Measurements from ENCODE around the gene PRDM15. TPM values are rescaled to one million over a fixed set of nuclear protein-coding genes. Genes with fewer than 3 reads are reported as not detected.

The PRDM15 gene
- total and polyA plus RNA-seq, 2 donors (not counting 3 experiments of a cell fraction or from before 2014, with no cell fraction given), result 11.8 to 12.9 TPM

GRCh38 chr21:41750532-41751151, 128.5 kb downstream of the PRDM15 start:
- no peak overlapping the region for H3K27ac ChIP-seq (ENCODE audit: insufficient read depth, low read depth, low read length)
- TF ChIP-seq MYC (IDR thresholded peaks at IDR 0.05; ENCODE audit: low read depth, low read length) (no peak), EZH2 (IDR thresholded peaks at IDR 0.05; ENCODE audit: borderline replicate concordance, low read depth, low read length, severe bottlenecking) (no peak), POLR2A (IDR thresholded peaks at IDR 0.05; ENCODE audit: low read depth, low read length) (no peak), GATA2 (IDR thresholded peaks at IDR 0.05; ENCODE audit: insufficient read depth, insufficient read length, low read depth, low read length) (no peak)
- TF ChIP-seq, protein P1, sequence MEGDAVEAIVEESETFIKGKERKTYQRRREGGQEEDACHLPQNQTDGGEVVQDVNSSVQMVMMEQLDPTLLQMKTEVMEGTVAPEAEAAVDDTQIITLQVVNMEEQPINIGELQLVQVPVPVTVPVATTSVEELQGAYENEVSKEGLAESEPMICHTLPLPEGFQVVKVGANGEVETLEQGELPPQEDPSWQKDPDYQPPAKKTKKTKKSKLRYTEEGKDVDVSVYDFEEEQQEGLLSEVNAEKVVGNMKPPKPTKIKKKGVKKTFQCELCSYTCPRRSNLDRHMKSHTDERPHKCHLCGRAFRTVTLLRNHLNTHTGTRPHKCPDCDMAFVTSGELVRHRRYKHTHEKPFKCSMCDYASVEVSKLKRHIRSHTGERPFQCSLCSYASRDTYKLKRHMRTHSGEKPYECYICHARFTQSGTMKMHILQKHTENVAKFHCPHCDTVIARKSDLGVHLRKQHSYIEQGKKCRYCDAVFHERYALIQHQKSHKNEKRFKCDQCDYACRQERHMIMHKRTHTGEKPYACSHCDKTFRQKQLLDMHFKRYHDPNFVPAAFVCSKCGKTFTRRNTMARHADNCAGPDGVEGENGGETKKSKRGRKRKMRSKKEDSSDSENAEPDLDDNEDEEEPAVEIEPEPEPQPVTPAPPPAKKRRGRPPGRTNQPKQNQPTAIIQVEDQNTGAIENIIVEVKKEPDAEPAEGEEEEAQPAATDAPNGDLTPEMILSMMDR (IDR thresholded peaks at IDR 0.05; ENCODE audit: extremely low read depth in 1 of 2, insufficient read depth in 1 of 2, low read depth in 1 of 2, low read length in 2 of 2), result no peak
- TF ChIP-seq, protein P2, sequence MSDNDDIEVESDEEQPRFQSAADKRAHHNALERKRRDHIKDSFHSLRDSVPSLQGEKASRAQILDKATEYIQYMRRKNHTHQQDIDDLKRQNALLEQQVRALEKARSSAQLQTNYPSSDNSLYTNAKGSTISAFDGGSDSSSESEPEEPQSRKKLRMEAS (IDR thresholded peaks at IDR 0.05; ENCODE audit: insufficient read depth, insufficient read length), result no peak
- BruUV-seq (replicated peaks), result no TSS peak
- FAIRE-seq (no peak), DNase-seq (ENCODE audit: low read depth, low spot score) (no peak)
- POLR2A ChIA-PET, result no interaction called here
- H3K4me1 ChIP-seq (ENCODE audit: control insufficient read depth, extremely low read depth, insufficient read depth, low read length), result no peaks in the 10 kb centered on the region
- no peaks in the 10 kb centered on the region for H3K9me1 ChIP-seq (replicated peaks; ENCODE audit: control insufficient read depth, extremely low read depth, insufficient read depth, low read length)
- dilution Hi-C loops (cut with MboI; ENCODE audit: extremely low pct_ligation_motif_present, low sequenced_read_pairs) (no loop called here), intact Hi-C loops (cut with micrococcal nuclease) (no loop called here)
- CTCF ChIA-PET, result no interaction called here
- H3K36me3 ChIP-seq (ENCODE audit: control insufficient read depth in 2 of 2, extremely low read depth in 1 of 2, insufficient read depth in 2 of 2, low read length in 2 of 2), result no peaks in the 10 kb centered on the region
- H3K4me3 ChIP-seq (replicated peaks in 1 of 3; ENCODE audit: insufficient read depth in 1 of 3, low read depth in 1 of 3, low read length in 3 of 3), result no peak overlapping the region
- no peak overlapping the region for H3K4me2 ChIP-seq (ENCODE audit: insufficient read depth, low read length)
- no peak overlapping the region for H2AFZ ChIP-seq (ENCODE audit: low read depth, low read length)
- no peaks in the 10 kb centered on the region for H4K20me1 ChIP-seq (replicated peaks; ENCODE audit: control insufficient read depth, extremely low read depth, insufficient read depth, low read length)
- no peaks in the 10 kb centered on the region for H3K79me2 ChIP-seq (ENCODE audit: control insufficient read depth, insufficient read depth, low read length)
- H3K9me3 ChIP-seq (replicated peaks; ENCODE audit: control insufficient read depth, insufficient read depth, low read length), result no peaks in the 10 kb centered on the region
- H3K27me3 ChIP-seq (ENCODE audit: control insufficient read depth in 2 of 2, insufficient read depth in 2 of 2, low read length in 2 of 2), result peaks cover 1 to 5% of the 10 kb centered on the region in 2 experiments
- no peak overlapping the region for H3K9ac ChIP-seq (replicated peaks; ENCODE audit: extremely low read depth, insufficient read depth, low read length)
